Vagina (tissue), 2 donors: ENCODE data around the gene CLCN6. TPM values are rescaled to one million over a fixed set of nuclear protein-coding genes. Genes with fewer than 3 reads are reported as not detected.
"Not testable (repeated sequence)": the region's sequence is repeated elsewhere in the genome, so short reads cannot be mapped to it uniquely, and the experiment has no call there.

Experiments used
- DNase-seq, 2 donors: peaks; one replicate each; pipeline ENCODE4 v3.0.0-alpha.2; 2017; ENCODE audit errors: extremely low spot score in 2 of 2
- H3K27ac ChIP-seq: fragments of 200-600 bp; sonication (generic); one replicate; pipeline ENCODE4 v1.5.1; 2019
- H3K27me3 ChIP-seq: fragments of 200-600 bp; sonication (generic); one replicate; pipeline ENCODE4 v1.5.1; 2019
- H3K36me3 ChIP-seq, 2 donors: fragments of 200-600 bp; sonication (generic); one replicate each; pipeline ENCODE4 v1.5.1; 2017 to 2019
- H3K4me1 ChIP-seq: fragments of 200-600 bp; sonication (generic); one replicate; pipeline ENCODE4 v1.5.1; 2019
- H3K4me3 ChIP-seq, 2 donors: fragments of 200-600 bp; sonication (generic); 1 replicate in 1 of 2; 2 replicates in 1 of 2; pipeline ENCODE4 v1.5.1; 2016 to 2019
- H3K9me3 ChIP-seq: fragments of 200-600 bp; sonication (generic); one replicate; pipeline ENCODE4 v1.5.1; 2019
- POLR2A ChIP-seq, 2 donors: fragments of 450-650 bp; IDR thresholded peaks; one replicate each; pipeline ENCODE4 v1.6.1; 2017; ENCODE audit warnings: antibody characterized with exemption in 2 of 2, mild to moderate bottlenecking in 2 of 2, moderate library complexity in 2 of 2
- POLR2AphosphoS5 ChIP-seq, 2 donors: sonication (generic); formaldehyde crosslinking; IDR thresholded peaks; one replicate each; pipeline ENCODE4 v1.9.0; 2017; ENCODE audit warnings: antibody characterized with exemption in 2 of 2, mild to moderate bottlenecking in 2 of 2, low read depth in 1 of 2; ENCODE audit not compliant: insufficient read depth in 1 of 2
- intact Hi-C: fragments of 100-400 bp; cut with DNase I; formaldehyde crosslinking; loops from one replicate; pipeline ENCODE4 v1.15.1; 2023
- total RNA-seq: library from RNA; depleted of rRNA; stranded (reverse); fragments of >200 nt; gene quantifications from one replicate; pipeline ENCODE4 v1.2.3, GENCODE V29; 2016
- TF ChIP-seq, protein P1 (sequence below), 3 experiments: fragments of 450-650 bp in 2 of 3; fragments of 200-600 bp in 1 of 3; sonication (generic) in 1 of 3; IDR thresholded peaks; one replicate each; pipeline ENCODE4 v1.5.1; 2017 to 2019; ENCODE audit warnings: antibody characterized with exemption in 3 of 3, mild to moderate bottlenecking in 2 of 3, moderate library complexity in 2 of 3

CLCN6 gene
- total RNA-seq, 1 donor from 2014 or later = 19.2 TPM

DNA sequence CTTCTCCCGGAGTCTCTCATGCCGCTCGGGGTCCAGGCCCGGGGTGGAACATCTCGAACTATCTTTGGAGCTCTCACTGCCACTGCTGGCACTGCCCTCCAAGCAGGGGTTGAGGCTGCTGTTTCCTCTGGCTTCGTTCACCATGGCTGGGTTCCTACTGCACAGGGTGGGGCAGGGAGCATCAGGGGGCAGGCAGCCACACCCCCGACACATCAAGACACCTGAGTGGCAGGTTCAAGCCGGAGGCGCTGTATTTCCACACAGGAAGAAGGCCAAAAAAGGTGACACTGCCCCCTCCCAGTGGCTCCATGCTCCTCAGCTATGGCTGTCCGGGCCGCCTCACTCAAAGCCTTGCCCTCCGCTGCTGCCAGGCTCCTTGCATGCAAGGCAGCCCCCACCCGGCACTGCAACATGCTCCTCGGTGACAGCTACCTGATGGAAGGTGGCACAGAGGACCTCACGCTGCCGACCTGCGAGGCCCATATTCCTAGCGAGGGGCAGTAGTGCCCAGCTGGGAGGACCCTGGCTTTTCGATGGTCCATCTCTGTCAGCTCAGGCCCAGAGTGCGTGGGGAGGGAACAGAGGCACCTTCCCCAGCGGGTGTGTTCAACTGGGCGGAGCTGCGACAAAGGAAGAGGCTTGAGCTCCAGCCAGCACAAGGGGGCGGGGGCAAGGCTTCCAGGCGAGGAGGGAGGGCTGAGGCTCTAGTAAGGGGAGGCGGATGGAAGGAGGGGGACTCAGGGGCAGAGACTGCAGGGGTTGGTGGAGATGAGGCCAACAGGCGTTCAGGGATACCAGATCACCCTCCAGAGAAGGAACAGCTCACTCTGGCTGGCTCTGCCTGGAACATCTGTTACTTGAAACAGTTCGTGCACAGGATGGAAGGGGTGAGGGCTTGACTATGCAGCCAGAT is 2.8 kb upstream of the CLCN6 start:
- H3K27me3 ChIP-seq = no peaks in the 10 kb centered on the region
- intact Hi-C loops = loop anchor here (1.0 to 5.0 kb wide), 2 partner anchors 61 to 149 kb away; partner anchors contain the start of genes FBXO2 and FBXO44
- no peaks in the 10 kb centered on the region for H3K9me3 ChIP-seq
- no peak for DNase-seq
- peak in 1 of 2 donors; percentile 64 for TF ChIP-seq POLR2A (IDR thresholded peaks at IDR 0.05)
- TF ChIP-seq, protein P1, sequence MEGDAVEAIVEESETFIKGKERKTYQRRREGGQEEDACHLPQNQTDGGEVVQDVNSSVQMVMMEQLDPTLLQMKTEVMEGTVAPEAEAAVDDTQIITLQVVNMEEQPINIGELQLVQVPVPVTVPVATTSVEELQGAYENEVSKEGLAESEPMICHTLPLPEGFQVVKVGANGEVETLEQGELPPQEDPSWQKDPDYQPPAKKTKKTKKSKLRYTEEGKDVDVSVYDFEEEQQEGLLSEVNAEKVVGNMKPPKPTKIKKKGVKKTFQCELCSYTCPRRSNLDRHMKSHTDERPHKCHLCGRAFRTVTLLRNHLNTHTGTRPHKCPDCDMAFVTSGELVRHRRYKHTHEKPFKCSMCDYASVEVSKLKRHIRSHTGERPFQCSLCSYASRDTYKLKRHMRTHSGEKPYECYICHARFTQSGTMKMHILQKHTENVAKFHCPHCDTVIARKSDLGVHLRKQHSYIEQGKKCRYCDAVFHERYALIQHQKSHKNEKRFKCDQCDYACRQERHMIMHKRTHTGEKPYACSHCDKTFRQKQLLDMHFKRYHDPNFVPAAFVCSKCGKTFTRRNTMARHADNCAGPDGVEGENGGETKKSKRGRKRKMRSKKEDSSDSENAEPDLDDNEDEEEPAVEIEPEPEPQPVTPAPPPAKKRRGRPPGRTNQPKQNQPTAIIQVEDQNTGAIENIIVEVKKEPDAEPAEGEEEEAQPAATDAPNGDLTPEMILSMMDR (IDR thresholded peaks at IDR 0.05) = no peak
- TF ChIP-seq POLR2AphosphoS5 (IDR thresholded peaks at IDR 0.05; ENCODE audit: insufficient read depth in 1 of 2, low read depth in 1 of 2) = peak; percentile 72 to 95
- H3K27ac ChIP-seq = peak overlapping the region; percentile 100
- H3K36me3 ChIP-seq = peaks cover 0 to 24% of the 10 kb centered on the region in 2 donors
- H3K4me1 ChIP-seq = peaks cover 63% of the 10 kb centered on the region
- H3K4me3 ChIP-seq = peak overlapping the region; percentile 52 to 56

DNA sequence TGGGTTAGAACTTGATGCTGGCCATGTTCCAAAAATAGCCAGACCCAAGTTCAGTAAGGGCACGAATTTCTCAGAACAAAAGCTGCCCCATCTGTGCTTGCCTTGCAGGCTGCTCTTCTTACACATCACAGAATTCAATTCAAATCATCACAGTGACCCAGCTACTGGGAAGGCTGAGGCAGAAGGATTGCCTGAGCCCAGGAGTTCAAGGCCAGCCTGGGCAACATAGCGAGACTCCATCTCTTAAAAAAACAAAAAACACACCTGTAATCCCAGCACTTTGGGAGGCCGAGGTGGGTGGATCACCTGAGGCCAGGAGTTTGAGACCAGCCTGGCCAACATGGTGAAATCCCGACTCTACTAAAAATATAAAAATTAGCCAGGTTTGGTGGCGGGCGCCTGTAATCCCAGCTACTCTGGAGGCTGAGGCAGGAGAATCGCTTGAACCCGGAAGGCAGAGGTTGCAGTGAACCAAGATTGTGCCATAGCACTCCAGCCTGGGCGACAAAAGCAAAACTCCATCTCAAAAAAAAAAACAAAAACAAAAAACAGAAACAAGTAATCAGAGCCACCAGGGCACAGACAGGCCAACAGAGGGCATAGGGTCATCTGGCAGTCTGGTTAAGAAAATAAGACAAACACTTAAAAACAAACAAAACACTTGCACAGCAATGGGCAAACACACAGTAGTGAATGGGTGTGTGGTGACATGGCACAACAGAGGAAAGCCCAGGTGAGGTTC is 1.9 kb upstream of the CLCN6 start:
- H3K4me1 ChIP-seq = peaks cover 71% of the 10 kb centered on the region

DNA sequence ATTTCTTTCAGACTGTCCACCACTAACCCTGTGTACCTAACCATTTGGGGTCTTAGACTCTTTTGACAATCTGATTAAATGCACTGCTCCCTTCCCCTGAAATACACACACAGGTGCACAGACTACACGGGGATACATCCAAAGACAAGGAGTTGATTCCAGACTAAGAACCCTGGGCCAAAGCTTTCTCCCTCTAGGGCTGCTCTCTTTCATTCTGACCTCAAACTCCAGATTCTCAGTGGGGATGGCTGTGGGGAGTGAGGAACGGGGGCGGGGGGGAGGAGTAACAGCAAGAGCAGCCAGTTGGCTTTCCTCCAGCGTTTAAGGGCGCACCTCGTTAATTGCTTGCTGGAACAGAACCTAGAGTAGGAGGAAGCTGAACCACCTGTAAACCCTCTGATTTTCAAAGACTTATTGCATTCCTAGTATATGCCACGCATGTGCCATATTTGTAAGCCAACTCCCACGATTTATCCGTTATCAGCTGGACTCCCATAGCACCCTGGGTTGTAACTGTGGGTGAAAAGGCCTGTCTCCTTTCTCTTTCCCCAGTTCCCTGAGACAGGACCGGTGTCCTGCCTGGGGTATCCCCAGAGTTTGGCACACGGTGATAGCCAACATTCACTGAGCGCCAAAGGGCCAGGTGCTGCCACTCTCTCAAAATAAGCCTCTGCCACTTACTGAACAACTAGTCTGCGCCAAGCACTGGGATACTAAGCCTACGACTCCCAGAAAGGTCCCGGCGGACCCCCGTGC is 1.1 kb upstream of the CLCN6 start:
- DNase-seq = no peak
- no peaks in the 10 kb centered on the region for H3K27me3 ChIP-seq

More for the DNA sequence above, 1.9 kb upstream of the CLCN6 start:
- peak overlapping the region; percentile 100 for H3K27ac ChIP-seq
- H3K4me3 ChIP-seq = peak overlapping the region; percentile 56 to 95
- H3K27me3 ChIP-seq, DNase-seq, H3K9me3 ChIP-seq: not testable (repeated sequence)
- H3K36me3 ChIP-seq = peaks cover 0 to 21% of the 10 kb centered on the region in 2 donors
- intact Hi-C loops = loop anchor here (5.0 kb wide), 1 partner anchor 62 kb away; no protein-coding TSS in a partner anchor

DNA sequence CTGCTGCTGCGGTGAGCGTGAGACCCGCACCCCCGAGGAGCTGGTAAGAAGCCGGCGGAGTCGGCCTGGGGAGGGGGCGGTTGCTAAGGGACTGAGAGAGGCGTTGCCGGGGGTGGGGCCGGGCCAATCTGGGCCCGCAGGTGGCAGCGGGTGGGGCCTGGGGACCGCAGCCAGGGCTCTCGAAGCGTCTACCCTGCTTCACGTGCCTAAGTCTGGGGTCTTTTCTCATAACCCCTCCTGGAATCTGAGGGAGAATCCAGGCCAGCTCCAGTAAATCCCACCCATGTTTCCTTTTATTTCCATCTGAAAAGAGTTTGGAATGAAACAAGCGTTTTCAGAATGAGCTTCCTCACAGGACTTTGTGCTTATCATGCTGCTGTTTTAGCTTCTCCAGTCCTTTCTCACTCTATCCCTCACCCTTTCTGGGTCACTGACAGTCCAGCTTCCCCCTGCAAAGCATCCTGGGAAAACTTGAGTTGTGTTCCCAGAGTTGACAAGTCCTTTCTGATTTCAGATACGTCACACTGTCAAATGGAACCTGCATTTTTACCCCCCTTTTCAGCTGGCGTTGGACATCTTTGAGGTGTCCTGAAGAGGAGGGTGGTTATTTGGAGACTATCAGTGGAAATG is 431 bp downstream of the CLCN6 start:
- Histone ChIP-seq H3K4me3 (peak overlapping the region; percentile 94 to 95), H3K4me1 (peaks cover 66% of the 10 kb centered on the region), H3K27me3 (no peaks in the 10 kb centered on the region), H3K9me3 (no peaks in the 10 kb centered on the region), H3K36me3 (peaks cover 0 to 14% of the 10 kb centered on the region in 2 donors), H3K27ac (peak overlapping the region; percentile 100)
- no peak for TF ChIP-seq POLR2A (IDR thresholded peaks at IDR 0.05)
- TF ChIP-seq, protein P1 (IDR thresholded peaks at IDR 0.05) = no peak
- no peak for TF ChIP-seq POLR2AphosphoS5 (IDR thresholded peaks at IDR 0.05; ENCODE audit: insufficient read depth in 1 of 2, low read depth in 1 of 2)
- no peak for DNase-seq
- intact Hi-C loops = no loop called here

More for the DNA sequence above, 1.1 kb upstream of the CLCN6 start:
- H3K9me3 ChIP-seq = no peaks in the 10 kb centered on the region
- H3K27ac ChIP-seq = peak overlapping the region; percentile 100
- H3K4me1 ChIP-seq = peaks cover 75% of the 10 kb centered on the region
- H3K36me3 ChIP-seq = peaks cover 0 to 21% of the 10 kb centered on the region in 2 donors
- intact Hi-C loops = loop anchor here (5.0 kb wide), 1 partner anchor 63 kb away; no protein-coding TSS in a partner anchor
- no peak for TF ChIP-seq POLR2A (IDR thresholded peaks at IDR 0.05)
- TF ChIP-seq POLR2AphosphoS5 (IDR thresholded peaks at IDR 0.05; ENCODE audit: insufficient read depth in 1 of 2, low read depth in 1 of 2) = no peak
- TF ChIP-seq, protein P1 (IDR thresholded peaks at IDR 0.05) = no peak
- H3K4me3 ChIP-seq = peak overlapping the region; percentile 94 to 95
